ENCODE results near the gene DCBLD1.
"Not testable (repeated sequence)": the region's sequence is repeated elsewhere in the genome, so short reads cannot be mapped to it uniquely, and the experiment has no call there.

The DCBLD1 gene

GRCh38 chr6:117501722-117502121, 19.2 kb downstream of the DCBLD1 start:
- DNase-seq (ENCODE audit: low read depth), result no peak

- no peak for DNase-seq (ENCODE audit: low read depth)
Observed at GRCh38 chr6:117502580-117502979, 20.1 kb downstream of the DCBLD1 start.

- no peak for DNase-seq (ENCODE audit: low read depth)
Observed at GRCh38 chr6:117503211-117503610, 20.7 kb downstream of the DCBLD1 start.

- no peak for DNase-seq (ENCODE audit: low read depth)
Observed at GRCh38 chr6:117504478-117505144, 22.1 kb downstream of the DCBLD1 start.

GRCh38 chr6:117505311-117505710, 22.8 kb downstream of the DCBLD1 start:
- no peak for DNase-seq (ENCODE audit: low read depth)

GRCh38 chr6:117506180-117506835, 23.8 kb downstream of the DCBLD1 start:
- no peak for DNase-seq (ENCODE audit: low read depth)

GRCh38 chr6:117506907-117507306, 24.4 kb downstream of the DCBLD1 start:
- DNase-seq (ENCODE audit: low read depth), result no peak

GRCh38 chr6:117508450-117508971, 26.0 kb downstream of the DCBLD1 start:
- no peak for DNase-seq (ENCODE audit: low read depth)

- DNase-seq (ENCODE audit: low read depth), result no peak
Observed at GRCh38 chr6:117509021-117509420, 26.5 kb downstream of the DCBLD1 start.

- DNase-seq (ENCODE audit: low read depth), result no peak
Observed at GRCh38 chr6:117512056-117512828, 29.8 kb downstream of the DCBLD1 start.

GRCh38 chr6:117512987-117513573, 30.6 kb downstream of the DCBLD1 start:
- no peak for DNase-seq (ENCODE audit: low read depth)

- DNase-seq (ENCODE audit: low read depth), result no peak
Observed at GRCh38 chr6:117513778-117514365, 31.4 kb downstream of the DCBLD1 start.

- DNase-seq (ENCODE audit: low read depth), result no peak
Observed at GRCh38 chr6:117514655-117515054, 32.2 kb downstream of the DCBLD1 start.

GRCh38 chr6:117515326-117515725, 32.9 kb downstream of the DCBLD1 start:
- no peak for DNase-seq (ENCODE audit: low read depth)

GRCh38 chr6:117517995-117518394, 35.5 kb downstream of the DCBLD1 start:
- DNase-seq (ENCODE audit: low read depth), result not testable (repeated sequence)

- no peak for DNase-seq (ENCODE audit: low read depth)
Observed at GRCh38 chr6:117518870-117519269, 36.4 kb downstream of the DCBLD1 start.

GRCh38 chr6:117520603-117521395, 38.3 kb downstream of the DCBLD1 start:
- DNase-seq (ENCODE audit: low read depth), result no peak

- DNase-seq (ENCODE audit: low read depth), result no peak
Observed at GRCh38 chr6:117521791-117522502, 39.5 kb downstream of the DCBLD1 start.

GRCh38 chr6:117525607-117526006, 43.1 kb downstream of the DCBLD1 start:
- no peak for DNase-seq (ENCODE audit: low read depth)

- peak; percentile 27 for DNase-seq (ENCODE audit: low read depth)
Observed at GRCh38 chr6:117530467-117531242, 48.2 kb downstream of the DCBLD1 start.

Measured in stromal cell of bone marrow (primary cell).